GM23338 (cell line): Measurements from ENCODE around the gene CD14. TPM values are rescaled to one million over a fixed set of nuclear protein-coding genes. Genes with fewer than 3 reads are reported as not detected.
"Not testable (repeated sequence)": the region's sequence is repeated elsewhere in the genome, so short reads cannot be mapped to it uniquely, and the experiment has no call there.

Experiments
- ATAC-seq: fragments of 200-7000 bp; cut with Tn5 transposase; 3 replicates; pipeline ENCODE4 v1.9.1; 2020
- DNase-seq: peaks from one replicate; pipeline ENCODE4 v3.0.0-alpha.2; 2015; ENCODE audit warnings: low spot score
- H2AFZ ChIP-seq: fragments of 200-600 bp; sonication (generic); 2 replicates; pipeline ENCODE4 v1.8.0; 2016; ENCODE audit warnings: antibody characterized with exemption, mild to moderate bottlenecking, moderate library complexity
- H3F3A ChIP-seq: fragments of 200-600 bp; sonication (generic); replicated peaks from 2 replicates; pipeline ENCODE4 v1.8.0; 2017; ENCODE audit warnings: antibody characterized with exemption, mixed run types, low read depth
- H3K27ac ChIP-seq: fragments of 200-600 bp; sonication (generic); 2 replicates; pipeline ENCODE4 v1.6.1; 2016; ENCODE audit warnings: low read depth
- H3K27me3 ChIP-seq: fragments of 200-600 bp; sonication (generic); 2 replicates; pipeline ENCODE4 v1.8.0; 2016; ENCODE audit warnings: mild to moderate bottlenecking, mixed run types, moderate library complexity; ENCODE audit not compliant: insufficient read depth
- H3K36me3 ChIP-seq: fragments of 200-600 bp; sonication (generic); 2 replicates; pipeline ENCODE4 v1.8.0; 2016; ENCODE audit warnings: mild to moderate bottlenecking; ENCODE audit not compliant: insufficient read depth
- H3K4me1 ChIP-seq: fragments of 200-600 bp; sonication (generic); 2 replicates; pipeline ENCODE4 v1.8.0; 2016; ENCODE audit warnings: mild to moderate bottlenecking, moderate library complexity; ENCODE audit not compliant: insufficient read depth
- H3K4me2 ChIP-seq: fragments of 200-600 bp; sonication (generic); 2 replicates; pipeline ENCODE4 v1.7.1; 2017; ENCODE audit warnings: mixed run types
- H3K4me3 ChIP-seq: fragments of 200-600 bp; sonication (generic); 2 replicates; pipeline ENCODE4 v1.6.1; 2016; ENCODE audit warnings: mixed run types
- H3K79me2 ChIP-seq: fragments of 200-600 bp; sonication (generic); replicated peaks from 2 replicates; pipeline ENCODE4 v1.8.0; 2017; ENCODE audit warnings: mild to moderate bottlenecking; ENCODE audit not compliant: insufficient read depth
- H3K9me2 ChIP-seq: fragments of 200-600 bp; sonication (generic); 2 replicates; pipeline ENCODE4 v1.8.0; 2017; ENCODE audit not compliant: insufficient read depth
- H4K20me1 ChIP-seq: fragments of 200-600 bp; sonication (generic); replicated peaks from 2 replicates; pipeline ENCODE4 v1.8.0; 2017; ENCODE audit warnings: mild to moderate bottlenecking; ENCODE audit not compliant: insufficient read depth
- H3K27ac Mint-ChIP-seq: 2 replicates; pipeline ENCODE4 v1.8.0; 2020; ENCODE audit warnings: inconsistent platforms, mild to moderate bottlenecking, moderate library complexity, mixed read lengths
- H3K27me3 Mint-ChIP-seq: 3 replicates; pipeline ENCODE4 v1.8.0; 2022; ENCODE audit warnings: low read depth, mild to moderate bottlenecking, moderate library complexity, mixed read lengths, inconsistent platforms; ENCODE audit not compliant: insufficient read depth, poor library complexity
- H3K36me3 Mint-ChIP-seq: 3 replicates; pipeline ENCODE4 v1.8.0; 2021; ENCODE audit warnings: low read depth, mild to moderate bottlenecking, inconsistent platforms, moderate library complexity, mixed read lengths
- H3K4me1 Mint-ChIP-seq: 3 replicates; pipeline ENCODE4 v1.8.0; 2020; ENCODE audit warnings: mild to moderate bottlenecking, inconsistent platforms, mixed read lengths
- H3K4me3 Mint-ChIP-seq: 3 replicates; pipeline ENCODE4 v1.8.0; 2021; ENCODE audit warnings: moderate library complexity, mild to moderate bottlenecking, inconsistent platforms, mixed read lengths
- H3K9me3 Mint-ChIP-seq: 3 replicates; pipeline ENCODE4 v1.8.0; 2020; ENCODE audit warnings: moderate library complexity, mild to moderate bottlenecking, inconsistent platforms, mixed read lengths
- CREB1 ChIP-seq: fragments of 250-450 bp; sonication (Bioruptor Pico); IDR thresholded peaks from 2 replicates; pipeline ENCODE4 v1.5.0; 2020; ENCODE audit warnings: low read depth, mild to moderate bottlenecking, moderate library complexity
- CTCF ChIP-seq, 2 experiments: fragments of 200-600 bp in 1 of 2; sonication (generic) in 1 of 2; conservative IDR thresholded peaks; 2 replicates each; pipeline versions ENCODE4 v1.5.1 to v1.6.1; 2016 to 2017; ENCODE audit warnings: antibody characterized with exemption in 2 of 2, low read depth in 2 of 2, mild to moderate bottlenecking in 2 of 2, moderate library complexity in 1 of 2
- ETS1 ChIP-seq: IDR thresholded peaks from 2 replicates; pipeline ENCODE4 v1.6.1; 2016; ENCODE audit warnings: antibody characterized with exemption
- EZH2phosphoT487 ChIP-seq: fragments of 200-600 bp; sonication (generic); IDR thresholded peaks from one replicate; pipeline ENCODE4 v1.8.1; 2018; ENCODE audit warnings: antibody characterized with exemption; ENCODE audit not compliant: unreplicated experiment
- JUNB ChIP-seq: IDR thresholded peaks from one replicate; pipeline ENCODE4 v1.6.1; 2016; ENCODE audit warnings: antibody characterized with exemption; ENCODE audit not compliant: unreplicated experiment
- NANOG ChIP-seq: IDR thresholded peaks from 2 replicates; pipeline ENCODE4 v1.6.1; 2016; ENCODE audit warnings: antibody characterized with exemption, borderline replicate concordance
- POLR2AphosphoS5 ChIP-seq: IDR thresholded peaks from 2 replicates; pipeline ENCODE4 v1.6.1; 2016; ENCODE audit warnings: antibody characterized with exemption, low read depth
- REST ChIP-seq: IDR thresholded peaks from one replicate; pipeline ENCODE4 v1.6.1; 2018; ENCODE audit warnings: antibody characterized with exemption; ENCODE audit not compliant: unreplicated experiment
- ZNF462 ChIP-seq: fragments of 250-450 bp; sonication (Bioruptor Pico); IDR thresholded peaks from 2 replicates; pipeline ENCODE4 v1.5.0; 2020; ENCODE audit warnings: mild to moderate bottlenecking, moderate library complexity
- polyA plus RNA-seq: library from polyadenylated mRNA; unstranded; fragments of >200 nt; fragmentation: Nextera tagmentation; extraction: Ambion mirVana; gene quantifications from 2 replicates; pipeline ENCODE4 v1.2.1, GENCODE V29; 2016
- total RNA-seq: library from RNA; depleted of rRNA; stranded (reverse); fragments of >200 nt; shearing (Covaris generic); gene quantifications from 2 replicates; pipeline ENCODE4 v1.2.3, GENCODE V29; 2014

The CD14 gene
- total and polyA plus RNA-seq, 2 experiments from 2014 or later: not detected

- H3K36me3 Mint-ChIP-seq, H3K27me3 ChIP-seq, H3K27ac Mint-ChIP-seq, H3K4me1 Mint-ChIP-seq, H3K9me2 ChIP-seq, H3K27me3 Mint-ChIP-seq, H3K4me1 ChIP-seq, H4K20me1 ChIP-seq, H3K4me2 ChIP-seq, H3K79me2 ChIP-seq, H3K9me3 Mint-ChIP-seq, H3F3A ChIP-seq, H3K36me3 ChIP-seq: not testable (repeated sequence)
- Histone ChIP-seq H3K27ac (peak overlapping the region; percentile 32; the same call in 1 of the 2 replicates), H3K4me3 (peak overlapping the region; percentile 49), H2AFZ (peak overlapping the region; percentile 72)
- ATAC-seq (peak; percentile 45; the same call in 2 of the 3 replicates), DNase-seq (peak; percentile 27)
- peak overlapping the region; percentile 27; the same call in 1 of the 3 replicates for H3K4me3 Mint-ChIP-seq
These were observed 39.9 kb downstream of the CD14 start for GRCh38 chr5:140593070-140593469.

GRCh38 chr5:140591747-140592372 lies 41.1 kb downstream of the CD14 start:
- H3K4me1 ChIP-seq: no peaks in the 10 kb centered on the region
- Mint-ChIP-seq H3K4me3 (no peak overlapping the region), H3K36me3 (no peaks in the 10 kb centered on the region), H3K27ac (no peak overlapping the region), H3K27me3 (no peaks in the 10 kb centered on the region), H3K4me1 (no peaks in the 10 kb centered on the region), H3K9me3 (peaks cover 6% of the 10 kb centered on the region; the same call in 1 of the 3 replicates)
- no peaks in the 10 kb centered on the region for H3K79me2 ChIP-seq
- H3K27ac ChIP-seq: no peak overlapping the region
- H3F3A ChIP-seq: no peaks in the 10 kb centered on the region
- no peaks in the 10 kb centered on the region for H3K27me3 ChIP-seq
- no peaks in the 10 kb centered on the region for H3K36me3 ChIP-seq
- no peak for DNase-seq
- H2AFZ ChIP-seq: peak overlapping the region; percentile 14; the same call in 1 of the 2 replicates
- no peaks in the 10 kb centered on the region for H3K9me2 ChIP-seq
- no peak for ATAC-seq
- H4K20me1 ChIP-seq: no peaks in the 10 kb centered on the region
- H3K4me3 ChIP-seq: no peak overlapping the region
- H3K4me2 ChIP-seq: no peak overlapping the region
- TF ChIP-seq EZH2phosphoT487 (no peak), ZNF462 (CRISPR knock-in tag) (no peak), CTCF (conservative IDR thresholded peaks at IDR 0.05; ENCODE audit: low read depth in 2 of 2) (no peak), POLR2AphosphoS5 (no peak), JUNB (no peak), ETS1 (no peak), REST (no peak), NANOG (no peak), CREB1 (CRISPR knock-in tag) (no peak)
